ENCODE data around the gene NDUFB2.
"Not testable (repeated sequence)": the region's sequence is repeated elsewhere in the genome, so short reads cannot be mapped to it uniquely, and the experiment has no call there.

Gene NDUFB2

GRCh38 chr7:140672382-140673062 is 24.0 kb upstream of the NDUFB2 start, which contains the start of gene ADCK2:
Gene ADCK2 (plus strand): TSS chr7:140672945. CDS start chr7:140673331, 386 bp downstream.
- DNase-seq (ENCODE audit: low read depth): peak; percentile 43

DNA sequence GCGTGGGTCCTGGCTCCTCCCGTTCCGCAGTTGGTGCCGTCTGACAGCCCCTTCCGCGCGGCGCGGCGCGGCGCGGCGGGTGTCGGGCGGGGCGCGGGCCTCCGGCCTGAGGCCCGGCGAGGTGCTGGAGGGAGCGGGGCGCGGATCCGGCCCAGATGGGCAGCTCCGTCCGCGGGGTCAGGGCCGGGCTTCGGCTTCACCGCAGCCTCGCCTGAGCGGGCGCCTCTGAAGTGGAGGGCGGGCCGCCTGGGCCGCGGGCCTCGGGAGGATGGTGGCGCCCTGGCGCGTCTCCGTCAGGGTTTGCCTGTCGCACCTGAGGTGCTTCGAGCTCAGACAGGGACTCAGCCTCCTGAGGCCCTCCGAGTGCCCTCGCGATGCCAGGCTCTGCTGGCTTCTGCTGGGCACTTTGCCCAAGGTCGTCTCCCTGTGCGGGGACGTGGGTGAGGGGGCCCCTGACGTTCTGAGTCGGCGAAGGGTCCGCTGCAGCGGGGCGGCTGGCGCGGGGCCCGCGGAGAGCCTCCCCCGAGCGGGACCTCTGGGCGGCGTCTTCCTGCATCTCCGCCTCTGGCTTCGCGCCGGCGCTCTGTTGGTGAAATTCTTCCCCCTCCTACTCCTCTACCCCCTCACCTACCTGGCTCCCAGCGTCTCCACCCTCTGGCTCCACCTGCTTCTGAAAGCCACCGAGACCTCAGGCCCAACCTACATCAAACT is 23.3 kb upstream of the NDUFB2 start:
- DNase-seq (ENCODE audit: low read depth): peak; percentile 33

DNA sequence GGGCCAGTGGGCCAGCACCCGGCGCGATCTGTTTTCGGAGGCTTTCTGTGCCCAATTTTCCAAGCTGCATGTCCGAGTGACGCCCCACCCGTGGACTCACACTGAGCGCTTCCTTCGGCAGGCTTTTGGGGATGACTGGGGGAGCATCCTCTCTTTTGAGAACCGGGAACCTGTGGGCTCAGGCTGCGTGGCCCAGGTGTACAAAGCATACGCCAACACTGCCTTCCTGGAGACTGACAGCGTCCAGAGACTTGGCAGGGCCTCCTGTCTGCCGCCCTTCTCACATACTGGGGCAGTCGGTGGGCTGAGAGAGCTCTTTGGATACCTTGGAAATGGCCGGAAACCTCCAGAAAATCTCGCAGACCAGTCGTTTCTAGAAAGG is 22.7 kb upstream of the NDUFB2 start:
- no peak for DNase-seq (ENCODE audit: low read depth)

DNA sequence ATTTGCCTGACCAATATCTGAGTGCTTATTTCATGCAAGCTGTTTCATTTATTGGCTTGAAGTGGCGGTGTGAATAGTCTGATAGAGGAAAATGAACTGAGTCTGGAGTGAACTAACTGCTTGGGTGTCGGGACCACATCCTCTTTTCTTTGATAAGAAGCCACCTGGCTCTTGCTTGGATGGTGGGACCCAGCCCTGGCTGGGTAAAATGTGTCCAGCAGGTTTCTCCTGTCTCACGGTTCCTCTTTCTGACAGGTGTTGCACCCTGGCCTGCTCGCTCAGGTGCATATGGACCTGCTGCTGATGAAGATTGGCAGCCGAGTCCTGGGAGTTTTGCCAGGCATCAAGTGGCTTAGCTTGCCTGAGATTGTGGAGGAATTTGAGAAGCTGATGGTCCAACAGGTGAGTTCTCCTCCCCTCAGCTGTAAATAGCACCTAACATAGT is 22.1 kb upstream of the NDUFB2 start:
- DNase-seq (ENCODE audit: low read depth): no peak

- no peak for DNase-seq (ENCODE audit: low read depth)
These were observed 21.4 kb upstream of the NDUFB2 start for GRCh38 chr7:140674899-140675701.

DNA sequence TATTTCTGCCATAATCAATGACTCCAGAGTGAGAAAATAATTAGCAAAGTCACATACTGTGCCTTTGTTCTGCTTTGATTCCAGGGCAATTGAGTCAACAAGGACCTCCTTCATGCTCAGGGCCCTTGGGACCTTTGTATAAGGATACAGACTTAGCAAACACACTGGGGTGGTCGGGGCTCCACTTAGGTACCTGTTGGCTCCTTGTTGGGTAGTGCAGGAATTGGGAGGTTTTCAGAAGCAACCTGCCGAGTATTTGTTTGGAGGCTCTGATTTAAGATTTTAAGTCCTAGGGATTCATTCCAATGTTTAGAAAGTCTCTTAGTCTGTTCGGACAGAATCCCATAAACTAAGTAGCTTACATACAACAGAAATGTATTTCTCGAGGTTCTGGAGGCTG is 20.8 kb upstream of the NDUFB2 start:
- DNase-seq (ENCODE audit: low read depth): no peak

GRCh38 chr7:140676306-140676705 is 20.2 kb upstream of the NDUFB2 start:
- DNase-seq (ENCODE audit: low read depth): no peak

DNA sequence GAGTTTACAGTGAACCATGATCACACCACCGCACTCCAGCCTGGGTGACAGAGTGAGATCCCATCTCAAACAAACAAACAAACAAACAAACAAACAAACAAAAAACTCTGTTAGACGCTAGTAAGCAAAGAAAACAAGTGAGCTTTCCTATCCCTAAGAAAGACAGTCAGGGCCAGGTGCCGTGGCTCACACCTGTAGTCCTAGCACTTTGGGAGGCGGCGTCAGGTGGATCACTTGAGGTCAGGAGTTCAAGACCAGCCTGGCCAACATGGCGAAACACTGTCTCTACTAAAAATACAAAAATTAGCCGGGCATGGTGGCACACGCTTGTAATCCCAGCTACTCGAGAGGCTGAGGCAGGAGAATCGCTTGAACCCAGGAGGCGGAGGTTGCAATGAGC is 19.6 kb upstream of the NDUFB2 start:
- not testable (repeated sequence) for DNase-seq (ENCODE audit: low read depth)

GRCh38 chr7:140677496-140677895 is 19.0 kb upstream of the NDUFB2 start:
- no peak for DNase-seq (ENCODE audit: low read depth)

GRCh38 chr7:140678081-140678815 is 18.3 kb upstream of the NDUFB2 start:
- DNase-seq (ENCODE audit: low read depth): no peak

GRCh38 chr7:140678816-140679130 is 17.7 kb upstream of the NDUFB2 start:
- DNase-seq (ENCODE audit: low read depth): no peak

GRCh38 chr7:140679186-140679585 is 17.3 kb upstream of the NDUFB2 start:
- no peak for DNase-seq (ENCODE audit: low read depth)

DNA sequence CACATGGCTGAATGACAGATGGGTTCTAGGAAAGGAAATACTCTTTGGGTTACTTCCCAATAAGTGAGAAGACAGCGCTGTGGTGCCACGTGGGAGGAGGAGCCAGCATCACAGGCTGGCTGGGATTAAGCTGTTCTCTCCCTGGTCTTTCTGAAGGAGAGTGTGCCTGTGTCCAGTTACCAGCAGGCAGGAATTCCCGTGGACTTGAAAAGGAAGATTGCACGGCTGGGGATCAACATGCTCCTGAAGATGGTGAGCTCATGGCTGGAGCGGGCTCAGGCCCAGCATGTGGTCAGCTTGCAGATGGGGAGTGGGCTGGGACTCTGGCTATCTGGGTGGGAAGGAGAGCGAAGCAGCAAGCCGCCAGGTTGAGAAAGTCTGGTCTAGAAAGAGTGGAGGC is 15.6 kb upstream of the NDUFB2 start:
- no peak for DNase-seq (ENCODE audit: low read depth)

DNA sequence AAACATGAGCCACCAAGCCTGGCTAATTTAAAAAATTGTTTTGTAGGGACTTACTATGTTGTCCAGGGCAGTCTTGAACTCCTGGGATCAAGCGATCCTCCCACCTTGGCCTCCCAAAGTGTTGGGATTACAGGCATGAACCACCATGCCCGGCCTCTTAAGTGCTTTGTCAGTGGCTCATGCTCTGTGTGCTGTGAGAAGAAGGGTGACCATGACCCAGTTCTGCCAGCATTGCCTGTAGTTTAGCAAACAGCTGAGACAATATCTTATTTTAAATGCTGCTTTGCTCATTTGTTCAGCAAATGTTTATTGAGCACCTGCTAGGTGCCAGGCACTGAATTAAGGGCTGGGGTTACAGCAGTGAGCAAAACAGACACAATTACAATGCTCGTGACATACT is 14.7 kb upstream of the NDUFB2 start:
- no peak for DNase-seq (ENCODE audit: low read depth)

GRCh38 chr7:140683657-140684056 is 12.9 kb upstream of the NDUFB2 start:
- DNase-seq (ENCODE audit: low read depth): no peak

DNA sequence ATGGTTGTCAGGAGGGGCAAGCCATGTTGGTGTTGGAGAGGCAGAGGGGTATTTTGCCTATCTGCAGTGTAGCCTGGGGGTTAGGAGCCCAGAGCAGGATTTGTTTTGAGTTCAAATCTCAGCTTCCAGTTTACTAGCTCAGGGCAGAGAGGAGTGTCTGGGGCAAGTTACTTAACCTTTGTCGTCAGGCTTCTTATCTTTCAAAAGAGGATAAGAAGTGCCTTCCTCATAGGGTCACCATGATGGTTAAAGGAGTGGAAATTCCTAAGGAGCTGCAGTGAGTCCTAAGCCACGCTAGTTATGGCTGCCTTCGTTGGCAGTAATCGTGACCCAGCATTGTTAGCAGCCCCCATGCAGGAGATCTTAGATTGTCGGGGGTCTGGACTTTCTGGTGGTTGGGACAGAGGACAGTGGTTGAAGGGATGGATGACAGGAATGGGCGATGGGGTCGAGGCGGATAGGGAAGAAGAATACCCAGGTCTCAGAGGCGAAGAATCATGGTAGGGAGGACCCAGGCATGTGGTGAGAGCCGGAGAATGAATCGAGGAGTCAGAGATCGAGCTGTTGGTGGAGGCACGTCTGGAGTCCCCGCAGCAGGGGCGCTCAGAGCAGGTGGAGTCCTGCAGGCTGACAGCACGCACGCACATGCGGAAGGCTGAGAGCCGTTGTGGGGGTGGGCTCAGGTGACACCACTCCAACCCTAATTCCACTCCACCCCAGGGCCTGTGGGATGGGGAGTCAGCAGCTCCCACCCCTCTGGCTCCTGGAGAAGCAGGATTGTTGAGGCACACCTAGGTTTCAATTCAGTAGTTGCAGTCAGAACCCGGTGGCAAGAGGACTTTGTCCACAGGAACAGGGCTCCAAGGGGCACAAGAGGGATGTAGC is 12.2 kb upstream of the NDUFB2 start:
- DNase-seq (ENCODE audit: low read depth): no peak

GRCh38 chr7:140685407-140686087 is 11.0 kb upstream of the NDUFB2 start:
- DNase-seq (ENCODE audit: low read depth): no peak

GRCh38 chr7:140686921-140687320 is 9.6 kb upstream of the NDUFB2 start:
- no peak for DNase-seq (ENCODE audit: low read depth)

GRCh38 chr7:140688341-140688740 is 8.2 kb upstream of the NDUFB2 start:
- DNase-seq (ENCODE audit: low read depth): no peak
